Astrocyte of the hippocampus (primary cell): ENCODE data around the gene SPAG6.
"Not testable (repeated sequence)": the region's sequence is repeated elsewhere in the genome, so short reads cannot be mapped to it uniquely, and the experiment has no call there.

Source experiments
- DNase-seq: peaks from one replicate; pipeline ENCODE4 v3.0.0; 2011; ENCODE audit warnings: low read depth, low spot score

SPAG6 gene

GRCh38 chr10:22345301-22346095 lies at the start of gene SPAG6:
SPAG6 (plus strand) TSS chr10:22345496; CDS start chr10:22345612, 116 bp downstream.
- peak; percentile 61 for DNase-seq

DNA sequence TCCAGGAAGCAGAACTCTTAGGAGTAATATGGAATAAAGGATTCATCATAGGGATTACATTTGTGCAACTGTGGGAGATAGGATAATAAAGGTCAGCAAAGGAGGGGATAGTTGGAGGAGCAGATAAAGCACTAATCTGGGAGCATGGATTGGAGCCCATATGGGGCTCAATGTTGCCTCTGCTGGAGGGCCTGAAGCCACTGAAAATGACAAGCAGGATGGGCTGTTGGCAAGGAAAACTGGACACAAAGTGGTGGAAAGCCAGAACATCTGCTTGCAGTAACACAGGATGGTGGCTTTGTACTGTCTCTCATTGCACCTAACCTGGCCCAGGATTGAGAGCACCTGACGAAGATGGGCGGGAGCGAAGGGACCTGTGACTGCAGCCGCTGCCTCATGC lies 44.1 kb upstream of the SPAG6 start:
- no peak for DNase-seq

DNA sequence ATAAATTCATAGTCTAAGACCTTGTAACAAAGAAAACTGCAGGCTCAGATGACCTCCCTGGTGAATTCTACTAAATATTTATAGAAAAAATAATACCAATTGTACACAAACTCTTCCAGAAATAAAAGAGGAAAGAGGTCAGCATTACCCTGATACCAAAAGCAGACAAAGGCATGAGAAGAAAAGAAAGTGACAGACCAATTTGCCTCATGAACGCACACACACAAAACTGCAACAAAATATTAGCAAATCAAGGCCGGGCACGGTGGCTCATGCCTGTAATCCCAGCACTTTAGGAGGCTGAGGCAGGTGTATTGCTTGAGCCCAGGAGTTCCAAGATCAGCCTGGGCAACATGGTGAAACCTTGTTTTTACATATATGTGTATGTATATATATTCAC lies 41.8 kb upstream of the SPAG6 start:
- DNase-seq = no peak

DNA sequence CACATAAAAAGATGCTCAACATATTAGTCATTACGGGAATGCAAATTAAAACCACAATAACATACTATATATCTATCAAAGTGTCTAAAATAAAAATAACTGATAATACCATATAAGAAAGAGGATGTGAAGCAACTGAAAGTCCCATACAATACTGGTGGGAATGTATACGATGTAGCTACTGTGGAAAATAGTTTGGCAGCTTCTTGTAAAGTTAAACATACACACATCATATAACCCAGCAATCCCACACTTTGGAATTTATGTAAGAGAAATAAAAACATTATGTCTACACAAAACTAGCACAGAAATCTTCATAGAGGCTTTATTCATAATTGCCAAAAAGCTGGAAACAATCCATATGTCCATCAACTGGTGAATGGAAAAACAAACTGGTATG lies 39.6 kb upstream of the SPAG6 start:
- no peak for DNase-seq

- no peak for DNase-seq
Observed at GRCh38 chr10:22308390-22308789, 36.9 kb upstream of the SPAG6 start.

GRCh38 chr10:22309180-22310000 lies 35.9 kb upstream of the SPAG6 start:
- no peak for DNase-seq

GRCh38 chr10:22310012-22310411 lies 35.3 kb upstream of the SPAG6 start:
- not testable (repeated sequence) for DNase-seq

- no peak for DNase-seq
Observed at GRCh38 chr10:22310928-22311327, 34.4 kb upstream of the SPAG6 start.

- no peak for DNase-seq
Observed at GRCh38 chr10:22314852-22315251, 30.4 kb upstream of the SPAG6 start.

GRCh38 chr10:22315455-22316285 lies 29.6 kb upstream of the SPAG6 start:
- no peak for DNase-seq

DNA sequence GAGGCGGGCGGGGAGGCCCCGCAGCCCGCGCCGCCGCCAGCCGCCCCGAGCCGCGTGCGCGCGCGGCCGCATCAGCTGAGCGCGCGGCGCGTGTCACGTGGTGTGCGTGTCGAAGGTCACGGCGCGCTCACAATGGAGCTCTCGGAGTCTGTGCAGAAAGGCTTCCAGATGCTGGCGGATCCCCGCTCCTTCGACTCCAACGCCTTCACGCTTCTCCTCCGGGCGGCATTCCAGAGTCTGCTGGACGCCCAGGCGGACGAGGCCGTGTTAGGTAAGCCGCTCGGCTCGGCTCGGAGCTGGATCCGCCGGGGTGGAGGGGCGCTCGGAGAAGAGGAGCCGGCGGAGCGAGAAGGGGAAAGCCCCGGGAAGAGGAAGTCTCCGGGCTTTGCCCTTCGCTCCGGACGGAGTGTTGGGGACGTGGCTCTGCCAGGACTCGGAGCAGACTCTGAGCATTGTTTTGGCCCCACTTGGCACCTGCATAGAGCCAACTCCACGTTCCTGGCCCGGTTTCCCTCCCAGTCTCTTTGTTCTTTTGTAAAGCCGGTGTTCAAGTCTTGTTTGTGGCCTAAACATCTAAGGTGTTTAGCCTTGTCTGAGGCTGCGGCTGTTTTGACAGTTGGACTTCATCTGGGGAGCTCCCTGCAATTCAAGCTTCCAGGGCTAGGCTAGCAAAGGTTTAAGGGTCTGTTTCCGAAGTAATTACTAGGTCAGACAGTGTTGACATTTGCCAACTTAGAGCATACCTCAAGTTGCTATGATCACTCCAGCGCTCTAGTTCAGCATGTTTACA lies 28.8 kb upstream of the SPAG6 start, which contains the start of gene COMMD3:
TSS of gene COMMD3 (plus strand) at position 103 of the 790 bp plus-strand sequence. CDS start at position 133, 30 bp downstream.
- peak; percentile 95 for DNase-seq

DNA sequence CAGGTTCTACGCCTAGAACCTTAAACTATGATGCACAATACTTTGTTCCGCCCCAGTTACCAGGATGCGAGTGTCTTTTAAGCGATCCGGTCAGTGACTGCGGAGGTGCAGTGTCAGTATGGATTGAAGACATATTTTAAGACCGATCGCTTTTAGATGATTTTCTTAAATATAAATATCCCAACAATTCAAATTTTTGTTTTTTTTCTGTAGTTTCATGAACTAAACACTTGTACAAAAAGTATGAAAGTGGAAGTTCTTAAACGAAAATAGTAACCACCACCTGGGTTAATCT lies 28.3 kb upstream of the SPAG6 start:
- no peak for DNase-seq

DNA sequence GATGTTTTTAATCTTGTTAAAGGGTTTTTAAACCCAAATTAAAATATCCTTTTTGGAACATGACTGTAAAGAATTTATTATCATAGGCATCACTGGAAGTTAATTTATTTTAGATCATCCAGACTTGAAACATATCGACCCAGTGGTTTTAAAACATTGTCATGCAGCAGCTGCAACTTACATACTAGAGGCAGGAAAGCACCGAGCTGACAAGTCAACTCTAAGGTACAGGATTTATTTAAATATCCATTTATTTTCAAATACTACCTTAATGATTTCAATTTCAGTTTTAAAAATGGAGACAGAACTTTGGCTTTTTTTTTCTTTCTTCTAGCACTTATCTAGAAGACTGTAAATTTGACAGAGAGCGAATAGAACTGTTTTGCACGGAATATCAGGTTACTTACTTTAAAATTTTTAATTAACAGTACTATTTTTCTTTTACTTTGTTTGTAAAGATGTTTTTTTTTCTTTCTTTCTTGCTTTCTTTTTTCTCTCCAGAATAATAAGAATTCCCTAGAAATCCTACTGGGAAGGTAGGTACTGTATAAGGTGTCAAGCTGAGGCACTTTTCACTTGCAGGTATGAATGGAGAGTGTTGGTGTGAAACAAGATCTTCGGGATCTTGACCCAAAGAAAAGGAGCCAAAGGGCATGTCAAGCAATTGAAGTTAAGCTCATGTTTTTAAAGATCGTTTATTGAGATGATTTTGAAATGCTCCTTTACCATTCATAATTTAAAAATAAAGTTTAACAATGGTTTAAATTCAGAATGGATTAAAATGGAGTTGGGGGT lies 27.3 kb upstream of the SPAG6 start:
- no peak for DNase-seq

GRCh38 chr10:22318772-22319171 lies 26.5 kb upstream of the SPAG6 start:
- DNase-seq = no peak

DNA sequence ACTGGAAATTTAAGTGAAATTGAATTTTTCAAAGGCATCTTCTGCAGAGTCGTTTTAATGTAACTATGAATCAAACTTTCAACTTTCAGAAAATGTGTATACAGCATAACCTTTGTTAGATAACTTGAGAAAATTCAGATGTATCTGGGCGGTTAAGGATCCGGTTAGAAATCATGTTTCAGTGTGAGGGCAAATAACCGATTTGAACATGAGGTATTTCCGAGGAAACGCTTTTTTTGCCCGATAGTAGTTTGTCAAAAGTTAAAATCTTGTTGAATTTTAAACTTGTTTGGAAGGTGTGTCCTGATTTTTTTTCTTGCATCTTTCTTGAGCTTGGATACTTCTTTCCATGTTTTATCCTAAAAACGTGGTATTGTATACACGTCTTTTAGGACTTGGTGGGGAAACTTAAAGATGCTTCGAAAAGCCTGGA lies 25.7 kb upstream of the SPAG6 start:
- no peak for DNase-seq

GRCh38 chr10:22319980-22320558 lies 25.2 kb upstream of the SPAG6 start:
- no peak for DNase-seq

GRCh38 chr10:22320591-22321155 lies 24.6 kb upstream of the SPAG6 start, which contains the start of gene BMI1:
BMI1 (plus strand) TSS chr10:22321099; CDS start chr10:22326450, 5,351 bp downstream.
- DNase-seq = peak; percentile 90

- peak; percentile 89 for DNase-seq
Observed at GRCh38 chr10:22321156-22321923, 24.0 kb upstream of the SPAG6 start.
